Suprapubic skin (tissue), 4 donors: ENCODE results near the gene PTTG1IP2. TPM values are rescaled to one million over a fixed set of nuclear protein-coding genes. Genes with fewer than 3 reads are reported as not detected.
A peak's percentile ranks its signal among the peaks of the same experiment; 100 is the strongest.
"Not testable (repeated sequence)": the region's sequence is repeated elsewhere in the genome, so short reads cannot be mapped to it uniquely, and the experiment has no call there.

Experiments used
- DNase-seq, 2 donors: peaks; one replicate each; pipeline ENCODE4 v3.0.0-alpha.2; 2019; ENCODE audit warnings: low spot score in 2 of 2
- H3K27ac ChIP-seq: fragments of 200-600 bp; sonication (generic); one replicate; pipeline ENCODE4 v1.5.1; 2019
- H3K27me3 ChIP-seq: fragments of 200-600 bp; sonication (generic); one replicate; pipeline ENCODE4 v1.5.1; 2019
- H3K36me3 ChIP-seq: fragments of 200-600 bp; sonication (generic); one replicate; pipeline ENCODE4 v1.5.1; 2019
- H3K4me1 ChIP-seq: fragments of 200-600 bp; sonication (generic); one replicate; pipeline ENCODE4 v1.5.1; 2019
- H3K4me3 ChIP-seq: fragments of 200-600 bp; sonication (generic); one replicate; pipeline ENCODE4 v1.5.1; 2019; ENCODE audit warnings: mild to moderate bottlenecking
- H3K9me3 ChIP-seq: fragments of 200-600 bp; sonication (generic); one replicate; pipeline ENCODE4 v1.5.1; 2019
- EP300 ChIP-seq: sonication (generic); formaldehyde crosslinking; IDR thresholded peaks from one replicate; pipeline ENCODE4 v1.6.1; 2017; ENCODE audit warnings: antibody characterized with exemption
- POLR2A ChIP-seq, 2 donors: fragments of 450-650 bp; IDR thresholded peaks; one replicate each; pipeline ENCODE4 v1.6.1; 2017; ENCODE audit warnings: antibody characterized with exemption in 2 of 2, mild to moderate bottlenecking in 2 of 2, moderate library complexity in 2 of 2
- POLR2AphosphoS5 ChIP-seq, 3 donors: sonication (generic); formaldehyde crosslinking; IDR thresholded peaks; one replicate each; pipeline ENCODE4 v1.6.1; 2017; ENCODE audit warnings: antibody characterized with exemption in 3 of 3
- WGBS: methylation state at CpG from one replicate; pipeline ENCODE4 v1.1.5; 2018; 5-methylcytosine and 5-hydroxymethylcytosine counted together
- total RNA-seq, 4 donors: library from RNA; depleted of rRNA; stranded (reverse); fragments of >200 nt; gene quantifications; one replicate each; pipeline ENCODE4 v1.1.0, GENCODE V29; 2016
- TF ChIP-seq, protein P1 (sequence below), 2 donors: fragments of 200-600 bp in 1 of 2; fragments of 450-650 bp in 1 of 2; sonication (generic) in 1 of 2; IDR thresholded peaks; one replicate each; pipeline ENCODE4 v1.5.1; 2016 to 2019; ENCODE audit warnings: antibody characterized with exemption in 2 of 2, mild to moderate bottlenecking in 1 of 2, moderate library complexity in 1 of 2

Gene PTTG1IP2
- total RNA-seq, 4 donors from 2014 or later: not detected

DNA sequence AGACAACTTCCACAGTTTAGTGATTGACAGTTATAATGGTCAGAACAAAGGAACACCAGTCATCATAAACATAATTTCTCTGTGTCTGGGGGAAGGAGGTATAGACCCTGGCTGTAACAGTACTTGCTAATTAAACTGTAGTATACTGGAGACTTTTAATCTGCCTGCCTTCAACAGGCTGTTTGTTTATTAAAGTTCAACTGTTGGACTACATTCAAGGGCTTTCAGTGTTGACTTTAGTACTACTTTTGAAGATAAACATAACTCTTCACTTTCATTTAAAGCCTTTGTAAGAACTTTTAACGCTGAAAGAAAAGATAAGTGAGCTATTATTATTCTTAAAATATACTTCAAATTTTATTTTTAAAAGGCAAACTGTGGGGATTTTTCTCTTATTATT lies 15.5 kb upstream of the PTTG1IP2 start:
- Histone ChIP-seq H3K4me3 (no peak overlapping the region), H3K4me1 (peaks cover 3% of the 10 kb centered on the region), H3K27me3 (no peaks in the 10 kb centered on the region), H3K27ac (no peak overlapping the region), H3K9me3 (no peaks in the 10 kb centered on the region), H3K36me3 (no peaks in the 10 kb centered on the region)
- DNase-seq: no peak
- TF ChIP-seq POLR2AphosphoS5 (IDR thresholded peaks at IDR 0.05) (no peak), POLR2A (IDR thresholded peaks at IDR 0.05) (no peak), EP300 (no peak)
- TF ChIP-seq, protein P1, sequence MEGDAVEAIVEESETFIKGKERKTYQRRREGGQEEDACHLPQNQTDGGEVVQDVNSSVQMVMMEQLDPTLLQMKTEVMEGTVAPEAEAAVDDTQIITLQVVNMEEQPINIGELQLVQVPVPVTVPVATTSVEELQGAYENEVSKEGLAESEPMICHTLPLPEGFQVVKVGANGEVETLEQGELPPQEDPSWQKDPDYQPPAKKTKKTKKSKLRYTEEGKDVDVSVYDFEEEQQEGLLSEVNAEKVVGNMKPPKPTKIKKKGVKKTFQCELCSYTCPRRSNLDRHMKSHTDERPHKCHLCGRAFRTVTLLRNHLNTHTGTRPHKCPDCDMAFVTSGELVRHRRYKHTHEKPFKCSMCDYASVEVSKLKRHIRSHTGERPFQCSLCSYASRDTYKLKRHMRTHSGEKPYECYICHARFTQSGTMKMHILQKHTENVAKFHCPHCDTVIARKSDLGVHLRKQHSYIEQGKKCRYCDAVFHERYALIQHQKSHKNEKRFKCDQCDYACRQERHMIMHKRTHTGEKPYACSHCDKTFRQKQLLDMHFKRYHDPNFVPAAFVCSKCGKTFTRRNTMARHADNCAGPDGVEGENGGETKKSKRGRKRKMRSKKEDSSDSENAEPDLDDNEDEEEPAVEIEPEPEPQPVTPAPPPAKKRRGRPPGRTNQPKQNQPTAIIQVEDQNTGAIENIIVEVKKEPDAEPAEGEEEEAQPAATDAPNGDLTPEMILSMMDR (IDR thresholded peaks at IDR 0.05): no peak
- 79% methylated on average over 1 of the region's 1 CpG for WGBS

DNA sequence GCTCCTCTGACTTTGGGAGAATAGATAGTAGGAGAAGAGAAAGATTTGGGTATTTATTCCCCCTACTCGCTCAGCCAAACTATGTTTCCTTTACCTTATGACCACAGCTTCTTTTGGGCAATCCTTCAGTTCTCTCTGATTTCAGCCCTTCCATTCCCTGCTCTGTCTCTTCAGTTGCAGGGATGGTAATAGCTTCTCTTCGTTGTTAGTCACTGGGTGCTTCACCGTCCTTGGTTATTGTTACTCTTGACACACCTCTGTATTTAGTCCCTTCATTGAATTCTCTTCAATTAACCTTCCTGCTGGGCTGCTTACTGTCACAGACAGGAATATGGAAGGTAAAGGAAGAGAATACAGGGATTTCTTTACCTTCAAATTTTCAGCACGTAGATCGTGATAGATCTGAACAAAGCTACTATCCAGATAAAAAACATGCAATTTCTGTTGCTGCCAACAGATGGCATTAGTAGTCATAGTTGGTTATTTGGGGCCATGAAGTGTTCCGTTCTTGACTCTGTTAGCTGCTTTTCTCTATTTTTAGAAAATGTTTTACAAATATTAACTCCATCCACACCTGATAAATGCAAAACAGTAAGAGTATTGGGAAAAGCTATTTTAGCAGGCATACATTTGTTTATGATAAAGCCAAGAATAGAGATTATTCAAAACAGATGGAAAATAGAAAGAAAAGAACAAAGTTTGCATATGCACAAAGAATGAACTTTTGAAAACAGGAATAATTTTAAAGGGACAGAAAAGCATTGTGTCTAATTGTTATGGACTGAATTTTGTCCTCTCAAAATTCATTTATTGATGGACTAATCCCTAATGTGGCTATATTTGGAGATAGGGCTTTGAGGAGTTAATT lies 14.0 kb upstream of the PTTG1IP2 start:
- Histone ChIP-seq H3K27me3 (no peaks in the 10 kb centered on the region), H3K36me3 (no peaks in the 10 kb centered on the region), H3K4me3 (no peak overlapping the region), H3K4me1 (peaks cover 3% of the 10 kb centered on the region), H3K9me3 (no peaks in the 10 kb centered on the region), H3K27ac (no peak overlapping the region)
- DNase-seq: no peak
- WGBS: 30% methylated on average over 6 of the region's 6 CpGs
- TF ChIP-seq POLR2A (IDR thresholded peaks at IDR 0.05): no peak
- TF ChIP-seq, protein P1 (IDR thresholded peaks at IDR 0.05): peak; percentile 44 to 60

DNA sequence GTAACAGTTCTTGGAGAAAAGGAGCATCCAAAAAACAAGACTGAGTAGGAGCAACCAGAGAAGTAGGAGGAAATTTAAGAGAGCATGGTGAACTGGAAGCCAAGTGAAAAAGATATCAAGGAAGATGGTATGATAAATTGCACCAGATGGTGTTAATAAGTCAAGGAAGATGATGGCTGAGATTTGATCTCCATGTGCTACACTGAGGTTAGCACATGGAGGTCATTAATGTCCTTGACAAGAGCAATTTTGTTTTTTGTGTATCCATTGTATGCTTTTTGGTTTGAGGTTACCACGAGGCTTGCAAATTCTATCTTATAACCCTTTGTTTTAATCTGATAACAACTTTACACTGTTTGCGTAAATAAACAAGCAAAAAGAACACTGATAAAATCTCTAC lies 11.3 kb upstream of the PTTG1IP2 start:
- no peaks in the 10 kb centered on the region for H3K9me3 ChIP-seq
- peaks cover 3% of the 10 kb centered on the region for H3K4me1 ChIP-seq
- DNase-seq: no peak
- no peak overlapping the region for H3K4me3 ChIP-seq
- no peak overlapping the region for H3K27ac ChIP-seq
- H3K27me3 ChIP-seq: no peaks in the 10 kb centered on the region
- no peaks in the 10 kb centered on the region for H3K36me3 ChIP-seq
- 76% methylated on average over 2 of the region's 2 CpGs for WGBS
- TF ChIP-seq POLR2A (IDR thresholded peaks at IDR 0.05): no peak
- TF ChIP-seq POLR2AphosphoS5 (IDR thresholded peaks at IDR 0.05): no peak
- no peak for TF ChIP-seq EP300
- TF ChIP-seq, protein P1 (IDR thresholded peaks at IDR 0.05): no peak

DNA sequence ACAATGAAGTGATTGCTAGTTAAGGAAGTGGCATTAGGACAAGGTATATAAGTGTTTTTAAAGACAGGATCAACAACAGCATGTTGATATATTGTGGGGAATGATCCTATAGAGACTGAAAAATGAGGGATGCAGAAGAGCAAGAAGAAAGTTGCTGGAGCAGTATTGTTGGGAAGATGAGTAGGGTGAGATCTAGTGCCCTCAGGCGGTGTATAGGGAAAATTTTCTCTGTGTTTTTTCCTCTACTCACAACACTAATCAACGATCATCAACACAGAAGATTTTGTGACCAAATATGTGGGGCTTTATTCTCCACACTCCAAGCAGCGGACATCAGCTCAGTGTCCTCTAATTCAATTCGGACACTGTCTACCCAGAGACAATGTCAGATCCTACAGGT lies 9.6 kb upstream of the PTTG1IP2 start:
- Histone ChIP-seq H3K27me3 (no peaks in the 10 kb centered on the region), H3K9me3 (no peaks in the 10 kb centered on the region), H3K4me3 (no peak overlapping the region), H3K4me1 (peaks cover 6% of the 10 kb centered on the region), H3K27ac (no peak overlapping the region), H3K36me3 (no peaks in the 10 kb centered on the region)
- no peak for DNase-seq
- TF ChIP-seq POLR2A (IDR thresholded peaks at IDR 0.05): no peak
- TF ChIP-seq POLR2AphosphoS5 (IDR thresholded peaks at IDR 0.05): no peak
- TF ChIP-seq EP300: no peak
- TF ChIP-seq, protein P1 (IDR thresholded peaks at IDR 0.05): no peak
- WGBS: 80% methylated on average over 4 of the region's 4 CpGs

DNA sequence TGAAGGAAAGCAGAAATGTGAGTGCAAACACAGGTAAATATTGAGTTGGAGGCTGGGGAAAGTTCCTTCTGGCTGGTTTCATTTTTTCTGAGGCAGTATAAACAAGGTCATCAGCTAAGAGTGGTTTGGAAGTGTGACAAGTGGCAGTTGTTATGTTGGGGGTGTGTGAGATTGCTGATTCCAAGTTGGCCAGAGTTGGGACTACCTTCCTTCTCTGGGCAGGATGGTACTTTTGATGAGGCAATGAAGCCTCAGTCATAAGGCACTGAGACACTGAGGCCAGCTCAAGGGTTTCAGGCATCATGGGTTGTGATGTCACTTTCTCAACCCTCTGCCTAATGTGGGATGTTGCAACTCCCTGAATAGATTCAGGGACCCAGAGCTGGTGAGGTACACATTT lies 8.2 kb upstream of the PTTG1IP2 start:
- no peak for DNase-seq
- H3K27me3 ChIP-seq: no peaks in the 10 kb centered on the region
- TF ChIP-seq POLR2AphosphoS5 (IDR thresholded peaks at IDR 0.05): no peak
- no peak for TF ChIP-seq POLR2A (IDR thresholded peaks at IDR 0.05)
- TF ChIP-seq, protein P1 (IDR thresholded peaks at IDR 0.05): no peak
- no peak for TF ChIP-seq EP300
- no peak overlapping the region for H3K27ac ChIP-seq
- no peaks in the 10 kb centered on the region for H3K9me3 ChIP-seq
- H3K36me3 ChIP-seq: no peaks in the 10 kb centered on the region
- H3K4me3 ChIP-seq: no peak overlapping the region
- peaks cover 3% of the 10 kb centered on the region for H3K4me1 ChIP-seq

DNA sequence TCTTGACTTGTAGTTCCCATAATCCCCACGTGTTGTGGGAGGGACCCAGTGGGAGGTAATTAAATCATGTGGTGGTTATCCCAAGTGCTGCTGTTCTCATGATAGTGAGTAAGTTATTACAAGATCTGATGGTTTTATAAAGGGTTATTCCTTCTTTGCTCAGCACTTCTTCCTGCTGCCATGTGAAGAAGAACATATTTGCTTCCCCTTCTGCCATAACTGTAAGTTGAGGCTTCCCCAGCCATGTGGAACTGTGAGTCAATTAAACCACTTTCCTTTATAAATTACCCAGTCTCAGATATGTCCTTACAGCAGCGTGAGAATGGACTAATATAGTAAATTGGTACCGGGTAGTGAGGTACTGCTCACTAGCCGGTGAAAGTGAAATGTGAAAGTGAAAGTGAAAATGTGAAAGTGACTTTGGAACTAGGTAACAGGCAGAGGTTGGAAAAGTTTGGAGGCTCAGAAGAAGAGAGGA lies 6.2 kb upstream of the PTTG1IP2 start:
- WGBS: 29% methylated on average over 4 of the region's 4 CpGs
- H3K4me3 ChIP-seq: peak overlapping the region; percentile 25
- H3K4me1 ChIP-seq, H3K36me3 ChIP-seq, H3K27ac ChIP-seq, H3K9me3 ChIP-seq, DNase-seq, H3K27me3 ChIP-seq: not testable (repeated sequence)
